CD4-positive, alpha-beta memory T cell (primary cell): Measurements from ENCODE around the gene TSC22D1. TPM values are rescaled to one million over a fixed set of nuclear protein-coding genes. Genes with fewer than 3 reads are reported as not detected.
A peak's percentile ranks its signal among the peaks of the same experiment; 100 is the strongest.
"Not testable (repeated sequence)": the region's sequence is repeated elsewhere in the genome, so short reads cannot be mapped to it uniquely, and the experiment has no call there.

Experiments used
- CTCF ChIA-PET: fragments of 350-600 bp; sonication (Branson Sonifier 250); formaldehyde crosslinking; loops from one replicate; lab custom pipeline; 2021; ENCODE audit warnings: inconsistent platforms; ENCODE audit not compliant: partially characterized antibody; lab: Charles Lee
- POLR2A ChIA-PET: fragments of 350-600 bp; sonication (Branson Sonifier 250); formaldehyde crosslinking; loops from one replicate; lab custom pipeline; 2021; ENCODE audit not compliant: partially characterized antibody; lab: Charles Lee
- DNase-seq, 5 donors: peaks; one replicate each; pipeline versions ENCODE4 v3.0.0 to v3.0.0-alpha.2; 2020 to 2022; ENCODE audit warnings: mixed read lengths in 1 of 5
- H3K27ac ChIP-seq: one replicate; pipeline ENCODE4 v1.7.0; 2013; ENCODE audit warnings: low read depth, low read length
- H3K27me3 ChIP-seq: 2 replicates; pipeline ENCODE4 v1.7.0; 2013; ENCODE audit warnings: mild to moderate bottlenecking, low read length, moderate library complexity; ENCODE audit not compliant: insufficient read depth
- H3K36me3 ChIP-seq: 2 replicates; pipeline ENCODE4 v1.7.0; 2013; ENCODE audit warnings: mild to moderate bottlenecking, low read length, moderate library complexity; ENCODE audit not compliant: insufficient read depth
- H3K4me1 ChIP-seq: 2 replicates; pipeline ENCODE4 v1.7.0; 2013; ENCODE audit warnings: mild to moderate bottlenecking, low read length, moderate library complexity; ENCODE audit not compliant: insufficient read depth
- H3K4me3 ChIP-seq, 2 donors: one replicate each; pipeline ENCODE4 v1.7.0; 2013; ENCODE audit warnings: low read length in 2 of 2, mild to moderate bottlenecking in 1 of 2
- H3K9me3 ChIP-seq, 2 donors: one replicate each; pipeline ENCODE4 v1.7.0; 2013; ENCODE audit warnings: low read length in 2 of 2, control low read depth in 1 of 2; ENCODE audit not compliant: control insufficient read depth in 1 of 2
- H3K27ac Mint-ChIP-seq, 7 donors: one replicate each; pipeline ENCODE4 v1.8.0; 2020 to 2021; ENCODE audit warnings: mixed read lengths in 7 of 7, mild to moderate bottlenecking in 6 of 7, inconsistent platforms in 3 of 7, moderate library complexity in 3 of 7
- H3K27me3 Mint-ChIP-seq, 2 donors: one replicate each; pipeline ENCODE4 v1.8.0; 2020 to 2021; ENCODE audit warnings: mixed read lengths in 2 of 2
- H3K36me3 Mint-ChIP-seq, 2 donors: one replicate each; pipeline ENCODE4 v1.8.0; 2020 to 2021; ENCODE audit warnings: mixed read lengths in 2 of 2, inconsistent platforms in 1 of 2, mild to moderate bottlenecking in 1 of 2
- H3K4me1 Mint-ChIP-seq, 4 donors: one replicate each; pipeline ENCODE4 v1.8.0; 2020 to 2021; ENCODE audit warnings: mixed read lengths in 4 of 4, mild to moderate bottlenecking in 1 of 4
- H3K4me3 Mint-ChIP-seq, 8 donors: one replicate each; pipeline ENCODE4 v1.8.0; 2020 to 2021; ENCODE audit warnings: mixed read lengths in 8 of 8, mild to moderate bottlenecking in 7 of 8, moderate library complexity in 6 of 8, inconsistent platforms in 3 of 8
- H3K9me3 Mint-ChIP-seq, 8 donors: one replicate each; pipeline ENCODE4 v1.8.0; 2020 to 2021; ENCODE audit warnings: mixed read lengths in 8 of 8, mild to moderate bottlenecking in 5 of 8, inconsistent platforms in 3 of 8, moderate library complexity in 1 of 8
- intact Hi-C: fragments of 100-400 bp; cut with micrococcal nuclease; formaldehyde crosslinking; loops from one replicate; pipeline ENCODE4 v1.15.1; 2023
- polyA plus RNA-seq, 2 donors: library from polyadenylated mRNA; unstranded; fragments of 300-500 nt; fragmentation: Illumina TruSeq; gene quantifications; one replicate each; pipeline ENCODE4 v1.2.3, GENCODE V29; 2021
- total RNA-seq, 2 experiments: library from RNA; stranded (reverse); gene quantifications; one replicate each; pipeline ENCODE4 v1.2.3, GENCODE V29; 2021

The TSC22D1 gene
- total and polyA plus RNA-seq, 4 experiments from 2014 or later = 2.6 to 38.1 (median 22.8) TPM

DNA sequence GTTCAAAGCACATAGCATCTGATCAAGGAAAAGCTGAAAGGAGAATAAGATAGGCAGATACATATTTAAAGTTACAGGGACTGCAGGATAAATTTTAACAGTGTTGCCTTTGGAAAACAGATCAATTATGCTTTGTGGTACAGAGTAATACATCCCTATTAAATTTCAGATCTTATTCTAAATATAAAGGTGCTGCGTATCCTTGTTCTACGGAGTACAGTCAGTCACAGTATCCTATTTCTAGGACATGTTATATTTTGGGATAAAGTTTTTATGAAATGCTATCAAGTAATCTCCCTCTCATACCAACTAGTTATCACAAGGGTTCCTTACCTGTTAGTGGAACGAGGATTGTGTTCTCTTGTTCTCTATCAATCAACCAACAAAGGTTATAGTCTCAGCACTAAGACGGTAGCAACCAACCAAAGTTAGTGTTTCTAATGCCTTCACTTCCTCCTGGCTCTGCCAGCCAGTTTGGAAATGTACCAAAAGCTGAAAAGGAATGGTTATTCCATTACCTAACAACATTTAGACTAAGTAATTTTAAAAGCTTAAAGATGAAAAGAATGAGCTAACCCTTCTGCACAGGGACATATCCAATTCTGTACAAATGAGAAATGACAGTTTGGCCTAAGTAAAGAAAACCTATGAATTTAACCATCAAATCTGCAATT is 35.2 kb downstream of the TSC22D1 start:
- Mint-ChIP-seq H3K27me3 (no peaks in the 10 kb centered on the region), H3K9me3 (no peaks in the 10 kb centered on the region), H3K4me3 (no peak overlapping the region), H3K4me1 (peaks cover 0 to 3% (median under 1%) of the 10 kb centered on the region in 4 donors), H3K27ac (no peak overlapping the region), H3K36me3 (peaks cover 6 to 10% of the 10 kb centered on the region in 2 donors)
- H3K4me1 ChIP-seq = peaks cover 5% of the 10 kb centered on the region
- CTCF ChIA-PET = no interaction called here
- POLR2A ChIA-PET = no interaction called here
- no peaks in the 10 kb centered on the region for H3K27me3 ChIP-seq
- no peaks in the 10 kb centered on the region for H3K36me3 ChIP-seq
- H3K4me3 ChIP-seq = no peak overlapping the region
- intact Hi-C loops = no loop called here
- no peak overlapping the region for H3K27ac ChIP-seq
- DNase-seq = no peak
- no peaks in the 10 kb centered on the region for H3K9me3 ChIP-seq

DNA sequence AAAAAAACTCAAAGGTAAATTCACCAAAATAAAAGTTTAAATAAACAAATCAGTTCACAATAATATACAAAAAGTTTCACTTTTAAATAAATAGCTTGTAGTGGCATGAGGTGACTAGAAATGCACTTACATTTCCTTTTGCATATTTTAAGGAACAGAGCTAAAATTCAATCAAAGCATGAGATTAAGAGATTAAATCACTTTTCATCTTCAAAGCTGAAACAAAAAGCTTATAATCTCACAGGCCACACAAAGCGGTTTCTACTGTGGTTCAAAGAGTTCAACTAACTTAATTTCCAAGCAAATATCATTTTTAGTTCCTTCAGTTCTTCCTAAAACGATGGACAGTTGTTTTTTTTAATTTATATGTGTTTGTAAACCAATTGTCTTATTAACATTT is 38.9 kb downstream of the TSC22D1 start:
- peak overlapping the region in 1 of 8 donors; percentile 8 for H3K4me3 Mint-ChIP-seq
- Histone ChIP-seq H3K4me3 (no peak overlapping the region), H3K36me3 (no peaks in the 10 kb centered on the region), H3K9me3 (no peaks in the 10 kb centered on the region), H3K4me1 (peaks cover 5% of the 10 kb centered on the region), H3K27ac (no peak overlapping the region), H3K27me3 (no peaks in the 10 kb centered on the region)
- H3K27me3 Mint-ChIP-seq = no peaks in the 10 kb centered on the region
- intact Hi-C loops = no loop called here
- ChIA-PET POLR2A (interaction anchor here (1.0 kb wide), 1 partner anchor 38 kb away, joined by 3 read pairs; no protein-coding TSS in a partner anchor), CTCF (interaction anchor here (1.1 kb wide), 1 partner anchor 53 kb away, joined by 3 read pairs; no protein-coding TSS in a partner anchor)
- peak overlapping the region in 1 of 7 donors; percentile 13 for H3K27ac Mint-ChIP-seq
- DNase-seq = peak in 3 of 5 donors; percentile 5 to 10 (median 8)
- peaks cover 0 to 3% (median under 1%) of the 10 kb centered on the region in 4 donors for H3K4me1 Mint-ChIP-seq
- H3K36me3 Mint-ChIP-seq = peaks cover 6 to 8% of the 10 kb centered on the region in 2 donors
- H3K9me3 Mint-ChIP-seq = no peaks in the 10 kb centered on the region

DNA sequence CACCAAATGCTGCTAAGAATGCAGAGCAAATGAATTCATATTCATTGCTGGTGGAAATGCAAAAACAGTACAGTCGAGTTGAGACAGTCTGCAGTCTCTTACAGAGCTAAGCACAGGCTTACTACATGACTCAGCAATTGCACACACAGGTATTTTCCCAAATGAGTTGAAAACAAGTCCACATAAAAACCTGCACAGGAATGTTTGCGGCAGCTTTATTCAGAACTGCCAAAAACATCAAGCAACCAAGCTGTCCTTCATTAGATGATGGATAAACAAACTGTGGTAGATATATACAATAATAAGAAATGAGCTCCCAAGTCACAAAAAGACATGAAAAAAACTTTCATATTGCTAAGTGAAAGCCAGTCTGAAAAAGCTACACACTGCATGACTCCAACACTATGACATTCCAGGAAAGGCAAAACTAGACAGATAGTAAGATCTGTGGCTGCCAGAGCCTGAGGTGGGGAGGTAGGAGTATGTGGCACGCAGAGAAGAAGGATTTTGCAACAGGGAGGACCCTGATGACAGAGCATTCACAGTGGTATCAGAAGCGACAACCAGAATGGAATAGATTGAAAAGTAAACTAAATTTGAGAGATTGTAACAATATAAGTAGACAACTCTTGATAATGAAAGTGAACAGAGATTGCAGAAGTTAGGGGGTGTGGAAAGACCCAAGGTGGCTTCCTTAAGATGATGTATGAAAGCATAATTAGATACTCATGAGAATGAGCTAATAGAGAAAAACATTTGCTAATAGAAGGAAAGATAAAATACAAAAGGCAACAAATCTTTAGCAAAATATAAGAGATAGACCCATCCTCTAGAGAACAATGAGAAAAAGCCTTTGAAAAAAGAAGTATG is 52.7 kb downstream of the TSC22D1 start:
- no peak overlapping the region for H3K27ac ChIP-seq
- no peaks in the 10 kb centered on the region for H3K27me3 Mint-ChIP-seq

DNA sequence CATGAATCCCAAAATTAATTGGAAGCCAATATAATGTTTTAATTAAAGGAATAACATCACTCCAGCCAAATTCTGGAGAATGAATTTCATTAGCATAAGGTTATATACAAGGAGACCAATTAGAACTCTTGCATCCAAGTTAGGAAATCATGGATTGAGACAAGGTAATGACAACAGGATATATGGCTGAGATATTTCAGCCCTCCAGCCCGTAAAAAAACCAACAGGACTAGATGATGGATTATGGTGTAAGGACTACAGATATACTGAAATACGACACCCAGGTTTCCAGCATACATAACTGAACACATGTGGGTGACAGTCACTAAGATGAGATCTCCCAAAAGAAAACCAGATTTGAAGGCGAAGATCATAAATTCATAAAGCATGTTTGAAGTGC is 56.5 kb downstream of the TSC22D1 start:
- H3K9me3 Mint-ChIP-seq = no peaks in the 10 kb centered on the region
- no peak for DNase-seq
- H3K36me3 Mint-ChIP-seq = no peaks in the 10 kb centered on the region
- H3K4me3 ChIP-seq = no peak overlapping the region
- H3K4me1 ChIP-seq = no peaks in the 10 kb centered on the region
- intact Hi-C loops = loop anchor here (5.0 kb wide), 1 partner anchor 58 kb away; the partner anchor contains the start of gene TSC22D1
- H3K27me3 Mint-ChIP-seq = no peaks in the 10 kb centered on the region
- no peak overlapping the region for H3K27ac Mint-ChIP-seq
- no peaks in the 10 kb centered on the region for H3K9me3 ChIP-seq
- ChIA-PET CTCF (no interaction called here), POLR2A (no interaction called here)
- H3K4me1 Mint-ChIP-seq = peaks cover 0 to 3% (median under 1%) of the 10 kb centered on the region in 4 donors
- no peak overlapping the region for H3K4me3 Mint-ChIP-seq
- H3K36me3 ChIP-seq = no peaks in the 10 kb centered on the region
- no peak overlapping the region for H3K27ac ChIP-seq
- H3K27me3 ChIP-seq = no peaks in the 10 kb centered on the region

More for the DNA sequence above, 52.7 kb downstream of the TSC22D1 start:
- H3K4me3 Mint-ChIP-seq = no peak overlapping the region
- no peaks in the 10 kb centered on the region for H3K27me3 ChIP-seq
- intact Hi-C loops = loop anchor here (5.0 kb wide), 1 partner anchor 54 kb away; the partner anchor contains the start of gene TSC22D1
- no peaks in the 10 kb centered on the region for H3K9me3 Mint-ChIP-seq
- ChIA-PET CTCF (no interaction called here), POLR2A (no interaction called here)
- H3K4me3 ChIP-seq = no peak overlapping the region
- peaks cover 0 to 6% (median 0%) of the 10 kb centered on the region in 4 donors for H3K4me1 Mint-ChIP-seq
- no peaks in the 10 kb centered on the region for H3K9me3 ChIP-seq
- H3K4me1 ChIP-seq = no peaks in the 10 kb centered on the region
- peaks cover 0 to 1% of the 10 kb centered on the region in 2 donors for H3K36me3 Mint-ChIP-seq
- H3K27ac Mint-ChIP-seq = no peak overlapping the region
- H3K36me3 ChIP-seq = no peaks in the 10 kb centered on the region
- DNase-seq = no peak

DNA sequence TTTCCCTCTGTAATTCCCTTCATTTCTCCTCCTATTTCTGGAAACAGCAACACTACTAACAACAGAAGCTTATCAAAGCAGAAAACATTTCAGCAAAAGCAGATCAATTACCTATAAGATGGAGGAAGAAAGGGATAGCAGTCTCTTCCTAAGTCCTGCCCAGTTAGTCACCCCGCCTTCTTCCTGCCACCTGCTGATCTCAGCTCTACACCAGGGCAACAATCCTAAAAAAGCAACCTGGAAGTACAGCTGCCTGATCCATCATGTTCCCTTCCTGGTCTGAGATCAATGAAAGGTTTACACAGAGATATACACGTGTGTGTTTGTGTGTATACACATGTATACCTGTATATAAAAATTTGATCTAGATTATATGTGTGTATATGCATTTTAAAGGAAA is 59.4 kb downstream of the TSC22D1 start:
- ChIA-PET CTCF (no interaction called here), POLR2A (no interaction called here)
- no peaks in the 10 kb centered on the region for H3K9me3 Mint-ChIP-seq
- DNase-seq = no peak
- no peaks in the 10 kb centered on the region for H3K4me1 ChIP-seq
- no peak overlapping the region for H3K4me3 ChIP-seq
- no peaks in the 10 kb centered on the region for H3K27me3 ChIP-seq
- no peaks in the 10 kb centered on the region for H3K27me3 Mint-ChIP-seq
- H3K4me1 Mint-ChIP-seq = peaks cover 4 to 8% (median 6%) of the 10 kb centered on the region in 4 donors
- intact Hi-C loops = no loop called here
- H3K4me3 Mint-ChIP-seq = no peak overlapping the region
- H3K27ac Mint-ChIP-seq = no peak overlapping the region
- no peaks in the 10 kb centered on the region for H3K9me3 ChIP-seq
- no peaks in the 10 kb centered on the region for H3K36me3 ChIP-seq
- H3K27ac ChIP-seq = no peak overlapping the region
- H3K36me3 Mint-ChIP-seq = peaks cover 3 to 9% of the 10 kb centered on the region in 2 donors

DNA sequence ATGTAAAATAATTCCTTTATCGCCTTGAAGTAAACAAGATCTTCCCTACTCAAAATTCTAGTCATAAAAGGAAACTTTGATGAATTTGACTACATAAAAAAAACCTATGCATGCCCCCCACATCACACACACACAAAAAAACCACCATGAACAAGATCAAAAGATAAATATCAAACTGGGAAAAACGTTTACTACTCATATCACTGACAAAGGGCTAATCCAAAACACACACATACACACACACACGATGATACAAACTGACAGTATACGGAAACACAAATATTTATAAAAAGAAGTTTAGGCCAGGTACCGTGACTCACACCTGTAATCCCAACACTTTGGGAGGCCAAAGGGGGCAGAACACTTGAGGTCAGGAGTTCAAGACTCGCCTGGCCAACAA is 61.9 kb downstream of the TSC22D1 start:
- DNase-seq = no peak

DNA sequence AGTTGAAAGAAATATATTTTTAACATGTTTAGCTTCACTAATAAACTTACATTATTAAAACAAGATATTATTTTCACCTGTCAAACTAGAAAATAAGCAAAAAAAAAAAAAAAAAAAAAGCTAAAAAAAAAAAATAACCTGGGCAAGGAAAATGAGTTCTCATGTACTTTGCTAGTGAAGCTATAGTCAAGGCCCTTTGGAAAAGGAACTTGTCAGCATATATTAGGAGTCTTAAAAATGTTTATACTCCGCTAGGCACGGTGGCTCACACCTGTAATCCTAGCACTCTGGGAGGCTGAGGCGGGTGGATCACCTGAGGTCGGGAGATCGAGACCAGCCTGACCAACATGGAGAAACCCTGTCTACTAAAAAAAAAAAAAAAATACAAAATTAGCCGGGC is 66.3 kb downstream of the TSC22D1 start:
- H3K4me1 ChIP-seq, H3K27ac Mint-ChIP-seq, H3K4me1 Mint-ChIP-seq, H3K27ac ChIP-seq, H3K36me3 Mint-ChIP-seq, DNase-seq, H3K27me3 ChIP-seq, POLR2A ChIA-PET, H3K4me3 ChIP-seq, H3K4me3 Mint-ChIP-seq, intact Hi-C loops, H3K9me3 ChIP-seq, H3K9me3 Mint-ChIP-seq, H3K36me3 ChIP-seq, H3K27me3 Mint-ChIP-seq: not testable (repeated sequence)
- CTCF ChIA-PET = interaction anchor here (0.7 to 1.0 kb wide), 2 partner anchors 27 to 954 kb away, joined by 3 to 5 read pairs; no protein-coding TSS in a partner anchor

More for the DNA sequence above, 61.9 kb downstream of the TSC22D1 start:
- peaks cover 4 to 8% (median 6%) of the 10 kb centered on the region in 4 donors for H3K4me1 Mint-ChIP-seq
- H3K9me3 ChIP-seq = no peaks in the 10 kb centered on the region
- no peak overlapping the region for H3K27ac ChIP-seq
- H3K9me3 Mint-ChIP-seq = no peaks in the 10 kb centered on the region
- no peaks in the 10 kb centered on the region for H3K27me3 ChIP-seq
- H3K4me3 ChIP-seq = no peak overlapping the region
- CTCF ChIA-PET = no interaction called here
- no peak overlapping the region for H3K4me3 Mint-ChIP-seq
- intact Hi-C loops = no loop called here
- peaks cover 3 to 9% of the 10 kb centered on the region in 2 donors for H3K36me3 Mint-ChIP-seq
- no peaks in the 10 kb centered on the region for H3K4me1 ChIP-seq
- POLR2A ChIA-PET = no interaction called here
- H3K27me3 Mint-ChIP-seq = no peaks in the 10 kb centered on the region
- peak overlapping the region in 2 of 7 donors; percentile 3 to 45 for H3K27ac Mint-ChIP-seq
- no peaks in the 10 kb centered on the region for H3K36me3 ChIP-seq
